ENCODE results near the gene XXYLT1. TPM values are rescaled to one million over a fixed set of nuclear protein-coding genes. Genes with fewer than 3 reads are reported as not detected.

The XXYLT1 gene
- total and polyA plus RNA-seq, 9 of the 15 experiments (the other 6 are each of a cell fraction or from before 2014, with no cell fraction given), result 1.9 to 18.9 (median 15.0) TPM

GRCh38 chr3:195045481-195046210 is 225.3 kb downstream of the XXYLT1 start (continued):
- TF ChIP-seq ZNF584 (CRISPR knock-in tag; IDR thresholded peaks at IDR 0.05; ENCODE audit: low read depth) (no peak), ZNF12 (CRISPR knock-in tag; IDR thresholded peaks at IDR 0.05) (no peak), SRSF7 (optimal IDR thresholded peaks at IDR 0.05; ENCODE audit: low read depth, low read length) (no peak), CEBPB (tag; IDR thresholded peaks at IDR 0.05) (no peak), ZFP36 (IDR thresholded peaks at IDR 0.05; ENCODE audit: low read depth, low read length, partially characterized antibody) (no peak), SNRNP70 (optimal IDR thresholded peaks at IDR 0.05; ENCODE audit: low read depth, low read length) (no peak), EWSR1 (IDR thresholded peaks at IDR 0.05; ENCODE audit: borderline replicate concordance, low read depth, partially characterized antibody) (no peak), BRD9 (IDR thresholded peaks at IDR 0.05; ENCODE audit: low read depth, partially characterized antibody) (no peak)
- TF ChIP-seq, protein P1, sequence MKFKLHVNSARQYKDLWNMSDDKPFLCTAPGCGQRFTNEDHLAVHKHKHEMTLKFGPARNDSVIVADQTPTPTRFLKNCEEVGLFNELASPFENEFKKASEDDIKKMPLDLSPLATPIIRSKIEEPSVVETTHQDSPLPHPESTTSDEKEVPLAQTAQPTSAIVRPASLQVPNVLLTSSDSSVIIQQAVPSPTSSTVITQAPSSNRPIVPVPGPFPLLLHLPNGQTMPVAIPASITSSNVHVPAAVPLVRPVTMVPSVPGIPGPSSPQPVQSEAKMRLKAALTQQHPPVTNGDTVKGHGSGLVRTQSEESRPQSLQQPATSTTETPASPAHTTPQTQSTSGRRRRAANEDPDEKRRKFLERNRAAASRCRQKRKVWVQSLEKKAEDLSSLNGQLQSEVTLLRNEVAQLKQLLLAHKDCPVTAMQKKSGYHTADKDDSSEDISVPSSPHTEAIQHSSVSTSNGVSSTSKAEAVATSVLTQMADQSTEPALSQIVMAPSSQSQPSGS (CRISPR knock-in tag; IDR thresholded peaks at IDR 0.05), result no peak
- TF ChIP-seq, protein P2, sequence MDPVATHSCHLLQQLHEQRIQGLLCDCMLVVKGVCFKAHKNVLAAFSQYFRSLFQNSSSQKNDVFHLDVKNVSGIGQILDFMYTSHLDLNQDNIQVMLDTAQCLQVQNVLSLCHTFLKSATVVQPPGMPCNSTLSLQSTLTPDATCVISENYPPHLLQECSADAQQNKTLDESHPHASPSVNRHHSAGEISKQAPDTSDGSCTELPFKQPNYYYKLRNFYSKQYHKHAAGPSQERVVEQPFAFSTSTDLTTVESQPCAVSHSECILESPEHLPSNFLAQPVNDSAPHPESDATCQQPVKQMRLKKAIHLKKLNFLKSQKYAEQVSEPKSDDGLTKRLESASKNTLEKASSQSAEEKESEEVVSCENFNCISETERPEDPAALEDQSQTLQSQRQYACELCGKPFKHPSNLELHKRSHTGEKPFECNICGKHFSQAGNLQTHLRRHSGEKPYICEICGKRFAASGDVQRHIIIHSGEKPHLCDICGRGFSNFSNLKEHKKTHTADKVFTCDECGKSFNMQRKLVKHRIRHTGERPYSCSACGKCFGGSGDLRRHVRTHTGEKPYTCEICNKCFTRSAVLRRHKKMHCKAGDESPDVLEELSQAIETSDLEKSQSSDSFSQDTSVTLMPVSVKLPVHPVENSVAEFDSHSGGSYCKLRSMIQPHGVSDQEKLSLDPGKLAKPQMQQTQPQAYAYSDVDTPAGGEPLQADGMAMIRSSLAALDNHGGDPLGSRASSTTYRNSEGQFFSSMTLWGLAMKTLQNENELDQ (CRISPR knock-in tag; IDR thresholded peaks at IDR 0.05; ENCODE audit: borderline replicate concordance), result no peak
- TF ChIP-seq, protein P3, sequence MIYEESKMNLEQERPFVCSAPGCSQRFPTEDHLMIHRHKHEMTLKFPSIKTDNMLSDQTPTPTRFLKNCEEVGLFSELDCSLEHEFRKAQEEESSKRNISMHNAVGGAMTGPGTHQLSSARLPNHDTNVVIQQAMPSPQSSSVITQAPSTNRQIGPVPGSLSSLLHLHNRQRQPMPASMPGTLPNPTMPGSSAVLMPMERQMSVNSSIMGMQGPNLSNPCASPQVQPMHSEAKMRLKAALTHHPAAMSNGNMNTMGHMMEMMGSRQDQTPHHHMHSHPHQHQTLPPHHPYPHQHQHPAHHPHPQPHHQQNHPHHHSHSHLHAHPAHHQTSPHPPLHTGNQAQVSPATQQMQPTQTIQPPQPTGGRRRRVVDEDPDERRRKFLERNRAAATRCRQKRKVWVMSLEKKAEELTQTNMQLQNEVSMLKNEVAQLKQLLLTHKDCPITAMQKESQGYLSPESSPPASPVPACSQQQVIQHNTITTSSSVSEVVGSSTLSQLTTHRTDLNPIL (CRISPR knock-in tag; IDR thresholded peaks at IDR 0.05), result no peak

Data from K562 (cell line).